Uterus (tissue), 4 donors: ENCODE measurements around the gene GRIK5. TPM values are rescaled to one million over a fixed set of nuclear protein-coding genes. Genes with fewer than 3 reads are reported as not detected.

Source experiments
- DNase-seq, 2 donors: peaks; one replicate each; pipeline ENCODE4 v3.0.0-alpha.2; 2019 to 2020
- H3K27ac ChIP-seq, 2 donors: fragments of 200-600 bp; sonication (generic); 1 replicate in 1 of 2; 2 replicates in 1 of 2; pipeline ENCODE4 v1.5.1; 2016 to 2018
- H3K27me3 ChIP-seq, 2 donors: fragments of 200-600 bp; sonication (generic); one replicate each; pipeline ENCODE4 v1.5.1; 2018 to 2019; ENCODE audit warnings: control low read depth in 1 of 2
- H3K36me3 ChIP-seq, 2 donors: fragments of 200-600 bp; sonication (generic); one replicate each; pipeline ENCODE4 v1.5.1; 2019; ENCODE audit warnings: control low read depth in 1 of 2
- H3K4me1 ChIP-seq, 2 donors: fragments of 200-600 bp; sonication (generic); one replicate each; pipeline ENCODE4 v1.5.1; 2018 to 2019; ENCODE audit warnings: control low read depth in 1 of 2
- H3K4me3 ChIP-seq, 2 donors: fragments of 200-600 bp; sonication (generic); 1 replicate in 1 of 2; 2 replicates in 1 of 2; pipeline ENCODE4 v1.5.1; 2018 to 2019; ENCODE audit warnings: mild to moderate bottlenecking in 1 of 2
- H3K9me3 ChIP-seq, 2 donors: fragments of 200-600 bp; sonication (generic); one replicate each; pipeline ENCODE4 v1.5.1; 2019; ENCODE audit warnings: control low read depth in 1 of 2
- CTCF ChIP-seq, 4 experiments: fragments of 200-600 bp in 2 of 4; fragments of 450-650 bp in 2 of 4; sonication (generic) in 2 of 4; IDR thresholded peaks; one replicate each; pipeline ENCODE4 v1.5.1; 2016 to 2019; ENCODE audit warnings: antibody characterized with exemption in 4 of 4, mild to moderate bottlenecking in 2 of 4, moderate library complexity in 1 of 4
- POLR2A ChIP-seq, 2 donors: fragments of 450-650 bp; IDR thresholded peaks; one replicate each; pipeline ENCODE4 v1.6.1; 2016; ENCODE audit warnings: antibody characterized with exemption in 2 of 2, mild to moderate bottlenecking in 1 of 2, moderate library complexity in 1 of 2
- intact Hi-C: fragments of 100-400 bp; cut with DNase I; formaldehyde crosslinking; loops from one replicate; pipeline ENCODE4 v1.15.1; 2023; ENCODE audit warnings: low total_unique reads
- total RNA-seq, 4 donors: library from RNA; depleted of rRNA in 3 of 4; stranded (reverse); fragments of >200 nt in 3 of 4; gene quantifications; one replicate each; pipeline versions ENCODE4 v1.1.0 to v1.2.4, GENCODE V29; 2014 to 2023
- donor health status: DM: yes; HTN: yes; CAD: no.

The GRIK5 gene
- total RNA-seq, 4 donors from 2014 or later: 5.6 to 17.8 (median 7.0) TPM; not detected in 1

- H3K27ac ChIP-seq: no peak overlapping the region
- no peak overlapping the region for H3K4me3 ChIP-seq
- H3K36me3 ChIP-seq: no peaks in the 10 kb centered on the region
- DNase-seq: no peak
- no peaks in the 10 kb centered on the region for H3K27me3 ChIP-seq
- TF ChIP-seq CTCF (IDR thresholded peaks at IDR 0.05) (no peak), POLR2A (IDR thresholded peaks at IDR 0.05) (no peak)
- H3K9me3 ChIP-seq: no peaks in the 10 kb centered on the region
- intact Hi-C loops: no loop called here
- no peaks in the 10 kb centered on the region for H3K4me1 ChIP-seq
Measured at GRCh38 chr19:41971363-41971762, 98.6 kb downstream of the GRIK5 start.

- no peak for DNase-seq
- H3K36me3 ChIP-seq: no peaks in the 10 kb centered on the region
- no peaks in the 10 kb centered on the region for H3K4me1 ChIP-seq
- no peak for TF ChIP-seq POLR2A (IDR thresholded peaks at IDR 0.05)
- no peak for TF ChIP-seq CTCF (IDR thresholded peaks at IDR 0.05)
- no peak overlapping the region for H3K4me3 ChIP-seq
- no peaks in the 10 kb centered on the region for H3K9me3 ChIP-seq
- intact Hi-C loops: no loop called here
- H3K27me3 ChIP-seq: no peaks in the 10 kb centered on the region
- H3K27ac ChIP-seq: no peak overlapping the region
Measured at GRCh38 chr19:41969772-41970458, 100.1 kb downstream of the GRIK5 start.

- no peak overlapping the region for H3K27ac ChIP-seq
- H3K9me3 ChIP-seq: no peaks in the 10 kb centered on the region
- H3K27me3 ChIP-seq: no peaks in the 10 kb centered on the region
- no peak overlapping the region for H3K4me3 ChIP-seq
- no peaks in the 10 kb centered on the region for H3K4me1 ChIP-seq
- DNase-seq: no peak
- H3K36me3 ChIP-seq: no peaks in the 10 kb centered on the region
- TF ChIP-seq POLR2A (IDR thresholded peaks at IDR 0.05) (no peak), CTCF (IDR thresholded peaks at IDR 0.05) (no peak)
- intact Hi-C loops: no loop called here
Measured at GRCh38 chr19:41968751-41969595, 101.0 kb downstream of the GRIK5 start.

GRCh38 chr19:41967054-41967783 lies 102.8 kb downstream of the GRIK5 start:
- H3K4me3 ChIP-seq: no peak overlapping the region
- no peaks in the 10 kb centered on the region for H3K4me1 ChIP-seq
- intact Hi-C loops: no loop called here
- no peaks in the 10 kb centered on the region for H3K9me3 ChIP-seq
- no peak overlapping the region for H3K27ac ChIP-seq
- H3K36me3 ChIP-seq: no peaks in the 10 kb centered on the region
- TF ChIP-seq CTCF (IDR thresholded peaks at IDR 0.05) (no peak), POLR2A (IDR thresholded peaks at IDR 0.05) (no peak)
- no peaks in the 10 kb centered on the region for H3K27me3 ChIP-seq
- no peak for DNase-seq
